HepG2 (cell line): ENCODE measurements around the gene UBXN1. TPM values are rescaled to one million over a fixed set of nuclear protein-coding genes. Genes with fewer than 3 reads are reported as not detected.

Source experiments
- LCORL ChIP-seq, 2 experiments: fragments of 450-650 bp in 1 of 2; sonication (generic) in 1 of 2; formaldehyde crosslinking in 1 of 2; IDR thresholded peaks; 2 replicates each; pipeline versions ENCODE4 v1.5.0 to v1.6.1; 2017 to 2020; ENCODE audit warnings: antibody characterized with exemption in 1 of 2, missing genetic modification reagents in 1 of 2
- MED1 ChIP-seq: sonication (generic); formaldehyde crosslinking; IDR thresholded peaks from 2 replicates; pipeline ENCODE4 v1.4.0; 2020; ENCODE audit warnings: missing genetic modification reagents
- SMAD1 ChIP-seq: sonication (generic); formaldehyde crosslinking; IDR thresholded peaks from 2 replicates; pipeline ENCODE4 v1.4.0; 2020; ENCODE audit warnings: missing genetic modification reagents, low read depth, mild to moderate bottlenecking, borderline replicate concordance
- ZNF292 ChIP-seq: sonication (generic); formaldehyde crosslinking; IDR thresholded peaks from 2 replicates; pipeline ENCODE4 v1.8.1; 2022; ENCODE audit warnings: mild to moderate bottlenecking, low read depth, missing genetic modification reagents, borderline replicate concordance
- polyA plus RNA-seq, 8 experiments: library from polyadenylated mRNA; depleted of rRNA in 3 of 8; stranded (reverse) in 7 of 8; unstranded in 1 of 8; fragments of >200 nt; fragmentation: Illumina TruSeq in 4 of 8; extraction: Trizol in 4 of 8; gene quantifications; 2 replicates each; pipeline versions ENCODE4 v1.2.1 to v1.2.3, GENCODE V29; 2011 to 2016; ENCODE audit warnings: low read depth in 4 of 8, missing spikeins in 1 of 8, mixed read lengths in 1 of 8; ENCODE audit not compliant: insufficient read depth in 1 of 8
- total RNA-seq, 5 experiments: library from RNA; depleted of rRNA; stranded (reverse); fragments of >200 nt; fragmentation: Illumina TruSeq; extraction: Trizol; gene quantifications; 2 replicates each; pipeline ENCODE4 v1.2.3, GENCODE V29; 2016; ENCODE audit warnings: low read depth in 1 of 5
- TF ChIP-seq, protein P1 (sequence below): sonication (generic); formaldehyde crosslinking; conservative IDR thresholded peaks from 2 replicates; pipeline ENCODE4 v1.4.0; 2020; ENCODE audit warnings: missing genetic modification reagents
- TF ChIP-seq, protein P2 (sequence below), 2 experiments: sonication (generic) in 1 of 2; formaldehyde crosslinking in 1 of 2; IDR thresholded peaks; 2 replicates each; pipeline versions ENCODE4 v1.4.0 to v1.6.1; 2018 to 2020; ENCODE audit warnings: missing genetic modification reagents in 2 of 2, borderline replicate concordance in 1 of 2, low read depth in 1 of 2, mild to moderate bottlenecking in 1 of 2, missing biosample characterization in 1 of 2

The UBXN1 gene
- total and polyA plus RNA-seq, 2 of the 13 experiments (the other 11 are each of a cell fraction or from before 2014, with no cell fraction given) = 47.5 to 52.4 TPM

GRCh38 chr11:62664405-62665074, 14.3 kb downstream of the UBXN1 start (continued):
- TF ChIP-seq, protein P1, sequence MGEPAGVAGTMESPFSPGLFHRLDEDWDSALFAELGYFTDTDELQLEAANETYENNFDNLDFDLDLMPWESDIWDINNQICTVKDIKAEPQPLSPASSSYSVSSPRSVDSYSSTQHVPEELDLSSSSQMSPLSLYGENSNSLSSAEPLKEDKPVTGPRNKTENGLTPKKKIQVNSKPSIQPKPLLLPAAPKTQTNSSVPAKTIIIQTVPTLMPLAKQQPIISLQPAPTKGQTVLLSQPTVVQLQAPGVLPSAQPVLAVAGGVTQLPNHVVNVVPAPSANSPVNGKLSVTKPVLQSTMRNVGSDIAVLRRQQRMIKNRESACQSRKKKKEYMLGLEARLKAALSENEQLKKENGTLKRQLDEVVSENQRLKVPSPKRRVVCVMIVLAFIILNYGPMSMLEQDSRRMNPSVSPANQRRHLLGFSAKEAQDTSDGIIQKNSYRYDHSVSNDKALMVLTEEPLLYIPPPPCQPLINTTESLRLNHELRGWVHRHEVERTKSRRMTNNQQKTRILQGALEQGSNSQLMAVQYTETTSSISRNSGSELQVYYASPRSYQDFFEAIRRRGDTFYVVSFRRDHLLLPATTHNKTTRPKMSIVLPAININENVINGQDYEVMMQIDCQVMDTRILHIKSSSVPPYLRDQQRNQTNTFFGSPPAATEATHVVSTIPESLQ = no peak
- TF ChIP-seq SMAD1 (CRISPR knock-in tag) = no peak
- TF ChIP-seq LCORL (IDR thresholded peaks at IDR 0.05) = no peak
- 0 out of 2 replicates have a peak, but pooled peaks have one; percentile 19 for TF ChIP-seq LCORL (CRISPR knock-in tag; IDR thresholded peaks at IDR 0.05)
- TF ChIP-seq, protein P2, sequence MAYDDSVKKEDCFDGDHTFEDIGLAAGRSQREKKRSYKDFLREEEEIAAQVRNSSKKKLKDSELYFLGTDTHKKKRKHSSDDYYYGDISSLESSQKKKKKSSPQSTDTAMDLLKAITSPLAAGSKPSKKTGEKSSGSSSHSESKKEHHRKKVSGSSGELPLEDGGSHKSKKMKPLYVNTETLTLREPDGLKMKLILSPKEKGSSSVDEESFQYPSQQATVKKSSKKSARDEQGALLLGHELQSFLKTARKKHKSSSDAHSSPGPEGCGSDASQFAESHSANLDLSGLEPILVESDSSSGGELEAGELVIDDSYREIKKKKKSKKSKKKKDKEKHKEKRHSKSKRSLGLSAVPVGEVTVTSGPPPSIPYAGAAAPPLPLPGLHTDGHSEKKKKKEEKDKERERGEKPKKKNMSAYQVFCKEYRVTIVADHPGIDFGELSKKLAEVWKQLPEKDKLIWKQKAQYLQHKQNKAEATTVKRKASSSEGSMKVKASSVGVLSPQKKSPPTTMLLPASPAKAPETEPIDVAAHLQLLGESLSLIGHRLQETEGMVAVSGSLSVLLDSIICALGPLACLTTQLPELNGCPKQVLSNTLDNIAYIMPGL (CRISPR knock-in tag; IDR thresholded peaks at IDR 0.05; ENCODE audit: borderline replicate concordance in 1 of 2, low read depth in 1 of 2) = peak in 1 of 2 experiments; percentile 11; a peak in 1 of 4 replicates
- TF ChIP-seq ZNF292 = peak; percentile 26; the same call in 1 of the 2 replicates
- peak; percentile 29; the same call in 1 of the 2 replicates for TF ChIP-seq MED1 (CRISPR knock-in tag)
- TF ChIP-seq, all 625 proteins: peak for 33
